A673 (cell line): Measurements from ENCODE around the gene B4GALT6.

ENCODE experiments used
- EZH2 ChIP-seq: fragments of 200-600 bp; sonication (generic); IDR thresholded peaks from 2 replicates; pipeline ENCODE4 v1.6.1; 2017; ENCODE audit warnings: borderline replicate concordance, low read depth, mild to moderate bottlenecking, mixed read lengths, antibody characterized with exemption, low read length; ENCODE audit not compliant: poor library complexity, severe bottlenecking
- TF ChIP-seq, protein P1 (sequence below): fragments of 300-800, 200-600 bp; sonication (generic); conservative IDR thresholded peaks from 2 replicates; pipeline ENCODE4 v1.5.1; 2017; ENCODE audit warnings: low read depth, mild to moderate bottlenecking, antibody characterized with exemption, low read length, moderate library complexity, mixed read lengths

GRCh38 chr18:31720867-31721266, 36.5 kb upstream of the B4GALT6 start:
- TF ChIP-seq, protein P1, sequence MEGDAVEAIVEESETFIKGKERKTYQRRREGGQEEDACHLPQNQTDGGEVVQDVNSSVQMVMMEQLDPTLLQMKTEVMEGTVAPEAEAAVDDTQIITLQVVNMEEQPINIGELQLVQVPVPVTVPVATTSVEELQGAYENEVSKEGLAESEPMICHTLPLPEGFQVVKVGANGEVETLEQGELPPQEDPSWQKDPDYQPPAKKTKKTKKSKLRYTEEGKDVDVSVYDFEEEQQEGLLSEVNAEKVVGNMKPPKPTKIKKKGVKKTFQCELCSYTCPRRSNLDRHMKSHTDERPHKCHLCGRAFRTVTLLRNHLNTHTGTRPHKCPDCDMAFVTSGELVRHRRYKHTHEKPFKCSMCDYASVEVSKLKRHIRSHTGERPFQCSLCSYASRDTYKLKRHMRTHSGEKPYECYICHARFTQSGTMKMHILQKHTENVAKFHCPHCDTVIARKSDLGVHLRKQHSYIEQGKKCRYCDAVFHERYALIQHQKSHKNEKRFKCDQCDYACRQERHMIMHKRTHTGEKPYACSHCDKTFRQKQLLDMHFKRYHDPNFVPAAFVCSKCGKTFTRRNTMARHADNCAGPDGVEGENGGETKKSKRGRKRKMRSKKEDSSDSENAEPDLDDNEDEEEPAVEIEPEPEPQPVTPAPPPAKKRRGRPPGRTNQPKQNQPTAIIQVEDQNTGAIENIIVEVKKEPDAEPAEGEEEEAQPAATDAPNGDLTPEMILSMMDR: no peak
- TF ChIP-seq EZH2: no peak
